Neural cell (in vitro differentiated cells): ENCODE results near the gene SUMO4. TPM values are rescaled to one million over a fixed set of nuclear protein-coding genes. Genes with fewer than 3 reads are reported as not detected.

Experiments
- H2AFZ ChIP-seq: fragments of 200-600, 300-800 bp; sonication (generic), shearing (Covaris generic); 2 replicates; pipeline ENCODE4 v1.6.0; 2014; ENCODE audit warnings: low read depth, mild to moderate bottlenecking, antibody characterized with exemption, low read length, moderate library complexity
- H3F3A ChIP-seq: fragments of 200-600 bp; shearing (Covaris generic); 2 replicates; pipeline ENCODE4 v1.6.1; 2016; ENCODE audit warnings: mild to moderate bottlenecking, moderate library complexity, mixed read lengths, antibody characterized with exemption, low read length; ENCODE audit not compliant: insufficient read depth, poor library complexity, severe bottlenecking
- H3K27ac ChIP-seq: fragments of 200-600, 300-800 bp; sonication (generic), shearing (Covaris generic); 2 replicates; pipeline ENCODE4 v1.5.1; 2014; ENCODE audit warnings: mild to moderate bottlenecking, low read length, moderate library complexity
- H3K27me3 ChIP-seq: fragments of 300-800, 200-600 bp; sonication (generic), shearing (Covaris generic); 2 replicates; pipeline ENCODE4 v1.6.0; 2014; ENCODE audit warnings: mild to moderate bottlenecking, low read depth, low read length, moderate library complexity; ENCODE audit not compliant: insufficient read depth
- H3K36me3 ChIP-seq: fragments of 300-800, 200-600 bp; sonication (generic), shearing (Covaris generic); 2 replicates; pipeline ENCODE4 v1.5.1; 2014; ENCODE audit warnings: mild to moderate bottlenecking, antibody characterized with exemption, low read length, moderate library complexity; ENCODE audit not compliant: insufficient read depth
- H3K4me2 ChIP-seq: fragments of 300-800, 200-600 bp; sonication (generic), shearing (Covaris generic); 2 replicates; pipeline ENCODE4 v1.6.0; 2014; ENCODE audit warnings: mild to moderate bottlenecking, low read length
- H3K4me3 ChIP-seq: fragments of 300-800, 200-600 bp; sonication (generic), shearing (Covaris generic); 2 replicates; pipeline ENCODE4 v1.5.1; 2014; ENCODE audit warnings: mild to moderate bottlenecking, low read length, moderate library complexity
- H3K79me2 ChIP-seq: fragments of 200-600 bp; shearing (Covaris generic); replicated peaks from 2 replicates; pipeline ENCODE4 v1.6.0; 2014; ENCODE audit warnings: mild to moderate bottlenecking, low read length, moderate library complexity; ENCODE audit not compliant: insufficient read depth
- H3K9ac ChIP-seq: fragments of 300-800, 200-600 bp; sonication (generic), shearing (Covaris generic); 2 replicates; pipeline ENCODE4 v1.6.1; 2016; ENCODE audit warnings: mild to moderate bottlenecking, low read length, mixed read lengths
- H3K9me2 ChIP-seq: fragments of 200-600 bp; shearing (Covaris generic); 2 replicates; pipeline ENCODE4 v1.6.1; 2016; ENCODE audit warnings: mild to moderate bottlenecking, low read length, mixed read lengths; ENCODE audit not compliant: insufficient read depth
- H3K9me3 ChIP-seq: fragments of 200-600, 300-800 bp; sonication (generic), shearing (Covaris generic); 2 replicates; pipeline ENCODE4 v1.6.1; 2016; ENCODE audit warnings: mild to moderate bottlenecking, mixed run types, low read length, moderate library complexity, mixed read lengths
- H4K20me1 ChIP-seq: fragments of 200-600 bp; shearing (Covaris generic); 2 replicates; pipeline ENCODE4 v1.6.1; 2016; ENCODE audit warnings: mild to moderate bottlenecking, mixed run types; ENCODE audit not compliant: insufficient read depth
- EP300 ChIP-seq: fragments of 450-650 bp; conservative IDR thresholded peaks from 2 replicates; pipeline ENCODE4 v1.6.1; 2014; ENCODE audit warnings: antibody characterized with exemption, mild to moderate bottlenecking, moderate library complexity; ENCODE audit not compliant: poor library complexity, severe bottlenecking
- EZH2 ChIP-seq: fragments of 200-600, 300-800 bp; shearing (Covaris generic), sonication (generic); IDR thresholded peaks from 2 replicates; pipeline ENCODE4 v1.6.1; 2014; ENCODE audit warnings: antibody characterized with exemption, low read length, borderline replicate concordance, mild to moderate bottlenecking; ENCODE audit not compliant: insufficient read depth, poor library complexity, severe bottlenecking
- MXI1 ChIP-seq: fragments of 450-650 bp; conservative IDR thresholded peaks from 2 replicates; pipeline ENCODE4 v1.6.1; 2014; ENCODE audit warnings: antibody characterized with exemption, mild to moderate bottlenecking; ENCODE audit not compliant: poor library complexity, severe bottlenecking
- POLR2AphosphoS5 ChIP-seq: IDR thresholded peaks from 2 replicates; pipeline ENCODE4 v1.6.1; 2012
- RAD21 ChIP-seq: fragments of 450-650 bp; conservative IDR thresholded peaks from 2 replicates; pipeline ENCODE4 v1.6.1; 2014; ENCODE audit warnings: antibody characterized with exemption, mild to moderate bottlenecking, moderate library complexity
- SMC3 ChIP-seq: fragments of 450-650 bp; conservative IDR thresholded peaks from 2 replicates; pipeline ENCODE4 v1.6.1; 2014; ENCODE audit warnings: antibody characterized with exemption, mild to moderate bottlenecking, moderate library complexity; ENCODE audit not compliant: poor library complexity
- TAF1 ChIP-seq: IDR thresholded peaks from 2 replicates; pipeline ENCODE4 v1.6.1; 2012; ENCODE audit warnings: low read depth
- polyA plus RNA-seq: library from polyadenylated mRNA; depleted of rRNA; stranded (reverse); fragments of >200 nt; gene quantifications from 2 replicates; pipeline ENCODE4 v1.2.3, GENCODE V29; 2014
- TF ChIP-seq, protein P1 (sequence below): IDR thresholded peaks from 2 replicates; pipeline ENCODE4 v1.6.1; 2012; ENCODE audit warnings: borderline replicate concordance
- TF ChIP-seq, protein P2 (sequence below): fragments of 450-650 bp; IDR thresholded peaks from 2 replicates; pipeline ENCODE4 v1.5.1; 2014; ENCODE audit warnings: antibody characterized with exemption, mild to moderate bottlenecking, moderate library complexity; ENCODE audit not compliant: poor library complexity, severe bottlenecking

The SUMO4 gene
- polyA plus RNA-seq, 1 donor from 2014 or later, result not detected

DNA sequence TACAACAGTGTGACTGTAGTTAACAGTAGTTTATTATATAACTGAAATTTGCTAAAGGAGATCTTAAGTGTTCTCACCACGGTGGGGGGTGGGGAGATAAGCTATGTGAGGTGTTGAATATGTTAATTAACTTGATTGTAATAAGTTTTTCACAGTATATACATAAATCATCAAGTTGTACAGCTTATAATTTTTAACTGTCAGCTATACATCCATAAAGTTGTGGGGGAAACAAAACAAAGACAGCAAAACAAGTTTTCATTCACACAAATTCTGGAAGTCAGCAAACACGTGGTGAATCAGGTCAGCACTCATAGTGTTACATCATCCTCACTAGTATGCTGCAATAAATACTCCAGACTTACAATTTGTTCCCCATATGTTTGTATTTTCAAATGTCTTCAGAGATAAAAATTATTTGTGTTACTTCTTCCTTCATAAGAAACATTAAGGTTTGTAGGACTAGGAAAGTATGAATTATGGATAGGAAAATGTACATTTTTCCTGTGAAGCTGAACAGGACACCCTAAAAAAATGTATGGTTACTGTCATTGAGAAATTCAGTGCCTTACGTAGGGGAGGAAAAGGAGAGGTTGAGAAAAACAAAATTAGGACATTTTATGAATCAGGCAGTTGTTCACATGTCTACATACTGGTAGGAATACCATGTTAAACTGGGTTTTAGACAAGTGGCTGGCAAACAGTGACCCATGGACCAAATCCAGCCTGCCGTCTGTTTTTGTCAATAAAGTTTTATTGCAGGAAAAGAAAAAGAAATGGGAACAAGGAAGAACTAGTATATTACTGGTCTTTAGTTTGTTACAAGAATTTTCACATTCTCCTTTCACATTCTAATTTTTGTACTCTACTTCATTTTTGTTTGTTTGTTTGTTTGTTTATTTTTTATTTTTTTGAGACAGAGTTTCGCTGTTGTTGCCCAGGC, 6.0 kb downstream of the SUMO4 start:
- H3K36me3 ChIP-seq, result peaks cover 33% of the 10 kb centered on the region
- no peak overlapping the region for H2AFZ ChIP-seq
- H3K9me3 ChIP-seq, result no peaks in the 10 kb centered on the region
- H3K4me3 ChIP-seq, result no peak overlapping the region
- H3F3A ChIP-seq, result no peaks in the 10 kb centered on the region
- no peak overlapping the region for H3K9ac ChIP-seq
- no peaks in the 10 kb centered on the region for H3K9me2 ChIP-seq
- no peak for TF ChIP-seq EP300
- no peak for TF ChIP-seq EZH2
- no peak for TF ChIP-seq MXI1
- TF ChIP-seq, protein P1, sequence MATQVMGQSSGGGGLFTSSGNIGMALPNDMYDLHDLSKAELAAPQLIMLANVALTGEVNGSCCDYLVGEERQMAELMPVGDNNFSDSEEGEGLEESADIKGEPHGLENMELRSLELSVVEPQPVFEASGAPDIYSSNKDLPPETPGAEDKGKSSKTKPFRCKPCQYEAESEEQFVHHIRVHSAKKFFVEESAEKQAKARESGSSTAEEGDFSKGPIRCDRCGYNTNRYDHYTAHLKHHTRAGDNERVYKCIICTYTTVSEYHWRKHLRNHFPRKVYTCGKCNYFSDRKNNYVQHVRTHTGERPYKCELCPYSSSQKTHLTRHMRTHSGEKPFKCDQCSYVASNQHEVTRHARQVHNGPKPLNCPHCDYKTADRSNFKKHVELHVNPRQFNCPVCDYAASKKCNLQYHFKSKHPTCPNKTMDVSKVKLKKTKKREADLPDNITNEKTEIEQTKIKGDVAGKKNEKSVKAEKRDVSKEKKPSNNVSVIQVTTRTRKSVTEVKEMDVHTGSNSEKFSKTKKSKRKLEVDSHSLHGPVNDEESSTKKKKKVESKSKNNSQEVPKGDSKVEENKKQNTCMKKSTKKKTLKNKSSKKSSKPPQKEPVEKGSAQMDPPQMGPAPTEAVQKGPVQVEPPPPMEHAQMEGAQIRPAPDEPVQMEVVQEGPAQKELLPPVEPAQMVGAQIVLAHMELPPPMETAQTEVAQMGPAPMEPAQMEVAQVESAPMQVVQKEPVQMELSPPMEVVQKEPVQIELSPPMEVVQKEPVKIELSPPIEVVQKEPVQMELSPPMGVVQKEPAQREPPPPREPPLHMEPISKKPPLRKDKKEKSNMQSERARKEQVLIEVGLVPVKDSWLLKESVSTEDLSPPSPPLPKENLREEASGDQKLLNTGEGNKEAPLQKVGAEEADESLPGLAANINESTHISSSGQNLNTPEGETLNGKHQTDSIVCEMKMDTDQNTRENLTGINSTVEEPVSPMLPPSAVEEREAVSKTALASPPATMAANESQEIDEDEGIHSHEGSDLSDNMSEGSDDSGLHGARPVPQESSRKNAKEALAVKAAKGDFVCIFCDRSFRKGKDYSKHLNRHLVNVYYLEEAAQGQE, result no peak
- no peak for TF ChIP-seq RAD21
- TF ChIP-seq, protein P2, sequence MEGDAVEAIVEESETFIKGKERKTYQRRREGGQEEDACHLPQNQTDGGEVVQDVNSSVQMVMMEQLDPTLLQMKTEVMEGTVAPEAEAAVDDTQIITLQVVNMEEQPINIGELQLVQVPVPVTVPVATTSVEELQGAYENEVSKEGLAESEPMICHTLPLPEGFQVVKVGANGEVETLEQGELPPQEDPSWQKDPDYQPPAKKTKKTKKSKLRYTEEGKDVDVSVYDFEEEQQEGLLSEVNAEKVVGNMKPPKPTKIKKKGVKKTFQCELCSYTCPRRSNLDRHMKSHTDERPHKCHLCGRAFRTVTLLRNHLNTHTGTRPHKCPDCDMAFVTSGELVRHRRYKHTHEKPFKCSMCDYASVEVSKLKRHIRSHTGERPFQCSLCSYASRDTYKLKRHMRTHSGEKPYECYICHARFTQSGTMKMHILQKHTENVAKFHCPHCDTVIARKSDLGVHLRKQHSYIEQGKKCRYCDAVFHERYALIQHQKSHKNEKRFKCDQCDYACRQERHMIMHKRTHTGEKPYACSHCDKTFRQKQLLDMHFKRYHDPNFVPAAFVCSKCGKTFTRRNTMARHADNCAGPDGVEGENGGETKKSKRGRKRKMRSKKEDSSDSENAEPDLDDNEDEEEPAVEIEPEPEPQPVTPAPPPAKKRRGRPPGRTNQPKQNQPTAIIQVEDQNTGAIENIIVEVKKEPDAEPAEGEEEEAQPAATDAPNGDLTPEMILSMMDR, result no peak
- no peak for TF ChIP-seq TAF1
- no peak for TF ChIP-seq POLR2AphosphoS5
- TF ChIP-seq SMC3, result no peak
- no peaks in the 10 kb centered on the region for H3K79me2 ChIP-seq
- no peaks in the 10 kb centered on the region for H4K20me1 ChIP-seq
- no peak overlapping the region for H3K4me2 ChIP-seq
- H3K27me3 ChIP-seq, result no peaks in the 10 kb centered on the region
- H3K27ac ChIP-seq, result no peak overlapping the region

DNA sequence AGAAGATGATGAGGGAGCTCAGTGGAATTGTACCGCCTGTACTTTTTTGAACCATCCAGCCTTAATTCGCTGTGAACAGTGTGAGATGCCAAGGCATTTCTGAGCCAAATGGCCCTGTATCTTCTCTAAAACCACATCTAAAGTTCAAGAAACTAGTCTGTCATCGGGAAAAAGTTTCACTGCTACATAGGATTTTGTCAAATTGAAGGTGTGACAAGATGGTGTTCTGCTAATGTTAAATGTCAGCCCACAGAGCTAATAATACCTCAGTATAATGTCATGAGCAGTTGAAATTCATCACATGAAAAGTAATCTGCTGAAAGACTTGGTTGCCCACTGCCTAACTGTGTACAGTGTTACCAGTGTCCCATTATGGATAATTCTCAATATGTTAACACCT, 9.6 kb downstream of the SUMO4 start:
- H3K9ac ChIP-seq, result no peak overlapping the region
- H3K9me3 ChIP-seq, result no peaks in the 10 kb centered on the region
- no peak overlapping the region for H3K4me2 ChIP-seq
- H4K20me1 ChIP-seq, result no peaks in the 10 kb centered on the region
- H3K27ac ChIP-seq, result no peak overlapping the region
- H3K27me3 ChIP-seq, result no peaks in the 10 kb centered on the region
- peaks cover 15% of the 10 kb centered on the region for H3K36me3 ChIP-seq
- H3K9me2 ChIP-seq, result no peaks in the 10 kb centered on the region
- H3K79me2 ChIP-seq, result no peaks in the 10 kb centered on the region
- no peaks in the 10 kb centered on the region for H3F3A ChIP-seq
- H2AFZ ChIP-seq, result no peak overlapping the region
- no peak overlapping the region for H3K4me3 ChIP-seq
- TF ChIP-seq RAD21 (no peak), POLR2AphosphoS5 (no peak)
- TF ChIP-seq, protein P2, result no peak
